Ovary (tissue), 9 donors: ENCODE measurements around the gene BMP8B. TPM values are rescaled to one million over a fixed set of nuclear protein-coding genes. Genes with fewer than 3 reads are reported as not detected.

Experiments used
- DNase-seq, 5 donors: peaks; one replicate each; pipeline ENCODE4 v3.0.0-alpha.2; 2019 to 2020
- H3K27ac ChIP-seq, 2 donors: fragments of 200-600 bp; one replicate each; pipeline versions ENCODE4 v1.5.1 to v1.8.0; 2019 to 2022
- H3K27me3 ChIP-seq: fragments of 200-600 bp; one replicate; pipeline ENCODE4 v1.8.0; 2022
- H3K36me3 ChIP-seq: fragments of 200-600 bp; sonication (generic); one replicate; pipeline ENCODE4 v1.5.1; 2019
- H3K4me1 ChIP-seq: one replicate; pipeline ENCODE4 v1.8.1; 2013; ENCODE audit warnings: mild to moderate bottlenecking, moderate library complexity; ENCODE audit not compliant: insufficient read depth
- H3K4me3 ChIP-seq: fragments of 200-600 bp; sonication (generic); one replicate; pipeline ENCODE4 v1.5.1; 2017
- H3K9me3 ChIP-seq, 2 donors: fragments of 200-600 bp in 1 of 2; sonication (generic) in 1 of 2; one replicate each; pipeline versions ENCODE4 v1.5.1 to v1.8.1; 2013 to 2019; ENCODE audit warnings: mild to moderate bottlenecking in 1 of 2, moderate library complexity in 1 of 2
- EP300 ChIP-seq: sonication (generic); formaldehyde crosslinking; IDR thresholded peaks from one replicate; pipeline ENCODE4 v1.6.1; 2017; ENCODE audit warnings: antibody characterized with exemption
- POLR2A ChIP-seq: fragments of 450-650 bp; IDR thresholded peaks from one replicate; pipeline ENCODE4 v1.6.1; 2017; ENCODE audit warnings: antibody characterized with exemption, mild to moderate bottlenecking, moderate library complexity
- WGBS, 3 donors: extraction: QIAGEN DNeasy Blood & Tissue Kit in 1 of 3; methylation state at CpG; one replicate each; pipeline versions ENCODE4 v1.1.5 to v1.1.7; 2013 to 2017; 5-methylcytosine and 5-hydroxymethylcytosine counted together
- intact Hi-C, 4 donors: fragments of 100-400 bp; cut with DNase I; formaldehyde crosslinking; loops; one replicate each; pipeline versions ENCODE4 v1.11.0 to v1.15.1; 2022 to 2023
- polyA plus RNA-seq, 2 donors: library from polyadenylated mRNA; stranded (reverse); fragments of 200-250 nt in 1 of 2; fragments of 350-450 nt in 1 of 2; fragmentation: Illumina TruSeq in 1 of 2; extraction: RNeasy Lipid Tissue Mini Kit (QIAGEN cat#74804) in 1 of 2; gene quantifications; one replicate each; pipeline ENCODE4 v1.2.3, GENCODE V29; 2013 to 2014
- total RNA-seq, 7 donors: library from RNA; depleted of rRNA in 2 of 7; stranded (reverse); fragments of >200 nt in 2 of 7; fragmentation: NEBNext Ultra II Directional in 3 of 7; extraction: Animal tissue kit (Norgen Biotek cat#: 25700) in 3 of 7; gene quantifications; one replicate each; pipeline versions ENCODE4 v1.1.0 to v1.2.4, GENCODE V29; 2016 to 2023
- TF ChIP-seq, protein P1 (sequence below), 3 donors: fragments of 450-650 bp in 2 of 3; fragments of 200-600 bp in 1 of 3; IDR thresholded peaks; one replicate each; pipeline versions ENCODE4 v1.5.1 to v1.8.0; 2016 to 2022; ENCODE audit warnings: antibody characterized with exemption in 3 of 3, mild to moderate bottlenecking in 1 of 3
- donor health status: DM: no; HTN: no; CAD: no; lungs with moderate emphysema.
- donor health status: DM: no; HTN: no; CAD: no.
- donor health status: Bipolar disorder and iron deficiency.
- donor health status: DM: yes; HTN: yes; CAD: no.
- donor health status: DM: no; HTN: no; CAD: no.
- donor health status: DM: yes; HTN: yes; CAD: no.

The BMP8B gene
- total and polyA plus RNA-seq, 9 donors = 0.16 to 1.4 (median 0.38) TPM; not detected in 1

- Histone ChIP-seq H3K4me3 (no peak overlapping the region), H3K27me3 (no peaks in the 10 kb centered on the region), H3K27ac (no peak overlapping the region), H3K4me1 (no peaks in the 10 kb centered on the region), H3K9me3 (no peaks in the 10 kb centered on the region), H3K36me3 (no peaks in the 10 kb centered on the region)
- intact Hi-C loops = no loop called here
- WGBS, 3 donors = 87 to 92% (median 88%) methylated on average over 9 of the region's 9 CpGs
- DNase-seq = no peak
- TF ChIP-seq EP300 (no peak), POLR2A (no peak)
- TF ChIP-seq, protein P1, sequence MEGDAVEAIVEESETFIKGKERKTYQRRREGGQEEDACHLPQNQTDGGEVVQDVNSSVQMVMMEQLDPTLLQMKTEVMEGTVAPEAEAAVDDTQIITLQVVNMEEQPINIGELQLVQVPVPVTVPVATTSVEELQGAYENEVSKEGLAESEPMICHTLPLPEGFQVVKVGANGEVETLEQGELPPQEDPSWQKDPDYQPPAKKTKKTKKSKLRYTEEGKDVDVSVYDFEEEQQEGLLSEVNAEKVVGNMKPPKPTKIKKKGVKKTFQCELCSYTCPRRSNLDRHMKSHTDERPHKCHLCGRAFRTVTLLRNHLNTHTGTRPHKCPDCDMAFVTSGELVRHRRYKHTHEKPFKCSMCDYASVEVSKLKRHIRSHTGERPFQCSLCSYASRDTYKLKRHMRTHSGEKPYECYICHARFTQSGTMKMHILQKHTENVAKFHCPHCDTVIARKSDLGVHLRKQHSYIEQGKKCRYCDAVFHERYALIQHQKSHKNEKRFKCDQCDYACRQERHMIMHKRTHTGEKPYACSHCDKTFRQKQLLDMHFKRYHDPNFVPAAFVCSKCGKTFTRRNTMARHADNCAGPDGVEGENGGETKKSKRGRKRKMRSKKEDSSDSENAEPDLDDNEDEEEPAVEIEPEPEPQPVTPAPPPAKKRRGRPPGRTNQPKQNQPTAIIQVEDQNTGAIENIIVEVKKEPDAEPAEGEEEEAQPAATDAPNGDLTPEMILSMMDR (IDR thresholded peaks at IDR 0.05) = no peak
Measured at GRCh38 chr1:39755965-39756659, 32.6 kb downstream of the BMP8B start.

- Histone ChIP-seq H3K9me3 (no peaks in the 10 kb centered on the region), H3K27ac (no peak overlapping the region), H3K36me3 (no peaks in the 10 kb centered on the region), H3K4me3 (no peak overlapping the region), H3K27me3 (no peaks in the 10 kb centered on the region), H3K4me1 (no peaks in the 10 kb centered on the region)
- WGBS, 3 donors = 46 to 67% (median 57%) methylated on average over 2 of the region's 2 CpGs
- no peak for DNase-seq
- intact Hi-C loops = no loop called here
- TF ChIP-seq POLR2A (no peak), EP300 (no peak)
- TF ChIP-seq, protein P1 (IDR thresholded peaks at IDR 0.05) = no peak
Measured at GRCh38 chr1:39754906-39755504, 33.7 kb downstream of the BMP8B start.

GRCh38 chr1:39754026-39754570, 34.6 kb downstream of the BMP8B start:
- no peak overlapping the region for H3K27ac ChIP-seq
- WGBS, 3 donors = 71 to 78% (median 74%) methylated on average over 2 of the region's 2 CpGs

GRCh38 chr1:39753132-39754025, 35.3 kb downstream of the BMP8B start:
- Histone ChIP-seq H3K4me1 (no peaks in the 10 kb centered on the region), H3K4me3 (no peak overlapping the region), H3K9me3 (no peaks in the 10 kb centered on the region), H3K27me3 (no peaks in the 10 kb centered on the region), H3K27ac (no peak overlapping the region), H3K36me3 (no peaks in the 10 kb centered on the region)
- intact Hi-C loops = no loop called here
- no peak for DNase-seq
- WGBS, 3 donors = 87 to 90% (median 89%) methylated on average over 16 of the region's 16 CpGs
- TF ChIP-seq, protein P1 (IDR thresholded peaks at IDR 0.05) = no peak
- no peak for TF ChIP-seq POLR2A
- TF ChIP-seq EP300 = no peak

More at GRCh38 chr1:39754026-39754570, 34.6 kb downstream of the BMP8B start:
- no peaks in the 10 kb centered on the region for H3K27me3 ChIP-seq
- TF ChIP-seq POLR2A (no peak), EP300 (no peak)
- TF ChIP-seq, protein P1 (IDR thresholded peaks at IDR 0.05) = no peak
- intact Hi-C loops = no loop called here
- no peaks in the 10 kb centered on the region for H3K4me1 ChIP-seq
- DNase-seq = no peak
- no peaks in the 10 kb centered on the region for H3K36me3 ChIP-seq
- no peaks in the 10 kb centered on the region for H3K9me3 ChIP-seq
- no peak overlapping the region for H3K4me3 ChIP-seq
